ENCODE results near the gene PLOD3. TPM values are rescaled to one million over a fixed set of nuclear protein-coding genes. Genes with fewer than 3 reads are reported as not detected.

PLOD3 gene, protein sequence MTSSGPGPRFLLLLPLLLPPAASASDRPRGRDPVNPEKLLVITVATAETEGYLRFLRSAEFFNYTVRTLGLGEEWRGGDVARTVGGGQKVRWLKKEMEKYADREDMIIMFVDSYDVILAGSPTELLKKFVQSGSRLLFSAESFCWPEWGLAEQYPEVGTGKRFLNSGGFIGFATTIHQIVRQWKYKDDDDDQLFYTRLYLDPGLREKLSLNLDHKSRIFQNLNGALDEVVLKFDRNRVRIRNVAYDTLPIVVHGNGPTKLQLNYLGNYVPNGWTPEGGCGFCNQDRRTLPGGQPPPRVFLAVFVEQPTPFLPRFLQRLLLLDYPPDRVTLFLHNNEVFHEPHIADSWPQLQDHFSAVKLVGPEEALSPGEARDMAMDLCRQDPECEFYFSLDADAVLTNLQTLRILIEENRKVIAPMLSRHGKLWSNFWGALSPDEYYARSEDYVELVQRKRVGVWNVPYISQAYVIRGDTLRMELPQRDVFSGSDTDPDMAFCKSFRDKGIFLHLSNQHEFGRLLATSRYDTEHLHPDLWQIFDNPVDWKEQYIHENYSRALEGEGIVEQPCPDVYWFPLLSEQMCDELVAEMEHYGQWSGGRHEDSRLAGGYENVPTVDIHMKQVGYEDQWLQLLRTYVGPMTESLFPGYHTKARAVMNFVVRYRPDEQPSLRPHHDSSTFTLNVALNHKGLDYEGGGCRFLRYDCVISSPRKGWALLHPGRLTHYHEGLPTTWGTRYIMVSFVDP
- total RNA-seq, result 33.3 and 47.8 TPM in 2 replicates

DNA sequence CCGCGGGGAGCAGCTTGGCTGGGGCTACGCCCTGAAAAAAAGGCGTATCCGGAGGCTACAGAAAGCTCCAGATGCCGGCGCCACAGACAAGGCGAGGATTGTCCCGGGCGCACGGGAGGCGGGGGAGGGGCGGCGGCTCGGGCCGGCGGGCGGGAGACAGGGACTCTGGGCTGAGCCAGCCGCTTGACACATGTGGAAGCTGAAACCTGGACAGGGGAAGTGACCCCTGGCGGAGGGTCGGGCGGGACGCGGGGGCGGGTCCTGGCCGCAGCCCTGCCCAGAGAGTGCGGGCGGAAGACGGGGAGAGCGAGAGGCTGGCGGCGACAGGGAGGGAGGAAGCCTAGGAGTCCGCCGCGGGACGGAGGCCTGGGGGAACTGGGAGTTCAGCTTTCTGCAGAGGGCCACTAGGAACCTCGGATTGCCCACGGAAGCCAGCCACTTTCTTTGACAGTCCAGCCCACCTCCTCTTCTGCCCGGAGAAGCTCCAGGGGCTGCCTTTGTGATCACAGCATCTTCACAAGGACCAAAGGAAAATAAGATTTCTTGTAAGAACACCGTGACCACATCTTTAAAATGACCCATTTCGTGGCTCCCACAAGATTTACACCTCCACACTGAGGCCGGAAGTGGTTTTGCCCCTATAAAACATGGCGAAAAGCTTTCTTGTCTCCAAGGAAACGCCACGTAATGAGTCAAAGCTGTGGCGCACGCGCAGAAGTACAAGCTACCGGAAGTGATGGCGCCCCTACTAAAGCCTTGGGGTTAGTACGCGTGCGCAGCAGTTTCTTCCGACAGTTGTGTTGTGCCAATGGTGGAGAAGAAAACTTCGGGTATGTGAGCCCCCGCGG is at the start of gene PLOD3, which contains the start of gene ZNHIT1:
PLOD3 (minus strand) TSS at position 194 of the 848 bp plus-strand sequence. CDS start 307 bp downstream, outside the sequence.
ZNHIT1 (plus strand) TSS at position 778 of the 848 bp plus-strand sequence; CDS start at position 809, 31 bp downstream.

DNA sequence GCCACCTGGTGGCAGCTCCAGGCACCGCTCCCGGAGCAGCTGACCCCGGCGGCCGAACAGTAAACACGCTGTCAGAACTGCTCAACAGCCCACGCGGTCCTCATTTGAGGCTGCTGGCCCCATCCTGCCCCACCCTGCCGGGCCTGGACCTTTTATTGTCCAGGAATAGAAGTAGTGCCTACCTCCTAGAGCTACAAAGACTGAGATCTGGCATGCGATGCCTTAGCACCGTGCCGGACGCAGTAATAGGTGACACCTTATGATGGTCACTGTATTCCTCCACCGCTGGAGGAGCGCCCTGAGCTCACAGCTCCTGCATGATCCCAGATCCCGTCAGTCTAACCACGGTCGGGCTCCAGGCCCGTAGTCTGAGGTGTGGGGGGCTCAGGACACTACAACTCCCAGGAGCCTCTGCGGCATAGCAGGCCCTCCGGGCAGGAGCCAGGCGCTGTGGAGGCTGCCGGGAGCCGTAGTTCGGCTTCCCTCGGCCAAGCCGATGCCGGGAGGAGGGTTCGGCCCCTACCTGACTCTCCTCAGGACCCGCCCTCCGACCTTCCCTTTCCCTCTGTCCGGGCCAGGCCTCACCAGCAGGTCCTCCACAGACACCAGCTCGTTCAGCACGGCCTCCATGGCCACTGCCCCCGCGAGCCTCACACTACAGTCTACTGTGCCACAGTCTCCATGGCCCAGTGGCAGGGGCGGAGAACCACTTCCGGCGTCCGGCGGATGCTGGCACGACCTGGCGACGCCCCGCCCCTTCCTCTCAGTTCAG is 27.2 kb upstream of the PLOD3 start, which contains the start of gene FIS1:
FIS1 (minus strand) TSS at position 707 of the 772 bp plus-strand sequence; CDS start at position 630, 77 bp downstream.

DNA sequence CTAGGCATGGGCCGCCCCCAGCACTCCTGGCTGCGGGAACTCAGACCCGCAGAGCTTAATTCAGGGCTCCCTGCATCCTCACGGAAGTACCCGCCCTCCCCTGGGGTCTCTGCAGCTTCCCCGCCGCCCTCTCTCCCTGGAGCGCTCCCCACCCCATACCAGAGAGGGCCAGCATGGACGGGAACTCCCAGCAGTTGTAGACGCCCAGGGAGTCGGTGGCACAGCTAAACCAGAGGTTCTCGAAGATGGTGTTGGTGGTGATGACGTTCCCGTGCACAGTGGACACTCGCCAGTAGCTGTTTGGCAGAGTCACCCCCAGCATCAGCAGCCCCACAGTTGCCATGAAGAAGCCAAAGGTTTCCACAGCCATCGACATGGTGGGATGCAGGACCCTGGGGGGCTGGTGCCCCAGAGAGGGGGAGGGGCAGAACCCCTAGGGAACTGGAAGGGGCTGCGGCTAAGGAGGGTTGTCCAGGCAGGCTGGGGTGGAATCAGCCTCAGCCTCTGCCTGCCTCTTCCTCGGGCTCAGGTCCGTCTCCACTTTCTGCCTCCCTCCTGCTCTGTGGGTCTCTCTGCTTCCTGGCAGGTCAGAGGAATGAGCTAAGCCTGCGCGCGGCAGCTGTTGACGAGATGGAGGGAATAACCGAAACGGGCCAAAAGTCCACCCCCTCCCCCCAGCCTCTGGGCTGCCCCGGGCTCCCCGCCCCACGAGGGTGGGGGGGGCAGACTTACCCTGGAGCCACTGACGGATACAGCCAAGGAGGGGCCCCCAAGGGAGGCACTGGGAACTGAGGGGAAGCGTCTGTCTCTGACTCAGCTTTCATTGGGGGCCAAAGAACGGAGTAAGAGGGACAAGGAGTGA is 20.1 kb upstream of the PLOD3 start, which contains the start of gene CLDN15:
CLDN15 (minus strand) TSS at position 597 of the 862 bp plus-strand sequence; CDS start at position 376, 221 bp downstream.

DNA sequence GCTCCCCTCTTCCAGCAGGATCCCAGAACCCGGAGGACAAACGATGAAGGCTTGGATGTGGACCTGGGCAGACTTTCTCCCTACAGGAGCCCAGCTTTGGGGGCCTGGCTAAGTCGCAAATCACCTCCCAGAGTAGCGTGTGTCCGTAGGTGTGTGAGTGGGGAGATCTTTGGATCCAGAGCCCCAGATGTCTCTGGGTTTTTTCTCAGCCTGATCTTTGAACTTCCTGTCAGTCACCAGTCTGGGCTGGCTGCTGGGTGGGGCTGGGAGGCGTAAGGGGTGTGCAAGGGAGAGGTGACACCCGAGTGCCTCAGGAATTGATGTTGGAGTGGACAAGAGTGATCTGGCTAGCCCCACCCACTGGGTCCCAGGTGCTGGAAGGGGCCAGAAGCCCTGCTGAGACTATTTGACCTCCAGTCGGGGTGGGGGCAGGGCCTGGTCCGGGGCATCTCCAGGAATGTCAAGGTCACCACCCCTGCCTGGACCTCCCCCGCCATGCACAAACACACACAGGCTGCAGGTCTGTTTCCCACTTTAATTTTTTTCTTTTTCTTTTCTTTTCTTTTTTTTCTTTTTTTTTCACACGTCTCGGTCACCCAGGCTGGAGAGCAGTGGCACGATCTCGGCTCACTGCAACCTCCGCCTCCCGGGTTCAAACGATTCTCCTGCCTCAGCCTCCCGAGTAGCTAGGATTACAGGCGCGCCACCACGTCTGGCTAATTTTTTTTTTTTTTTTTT is 16.4 kb downstream of the PLOD3 start, which contains the start of gene MOGAT3:
MOGAT3 (minus strand) TSS at position 175 of the 738 bp plus-strand sequence. CDS start 182 bp downstream, outside the sequence.

DNA sequence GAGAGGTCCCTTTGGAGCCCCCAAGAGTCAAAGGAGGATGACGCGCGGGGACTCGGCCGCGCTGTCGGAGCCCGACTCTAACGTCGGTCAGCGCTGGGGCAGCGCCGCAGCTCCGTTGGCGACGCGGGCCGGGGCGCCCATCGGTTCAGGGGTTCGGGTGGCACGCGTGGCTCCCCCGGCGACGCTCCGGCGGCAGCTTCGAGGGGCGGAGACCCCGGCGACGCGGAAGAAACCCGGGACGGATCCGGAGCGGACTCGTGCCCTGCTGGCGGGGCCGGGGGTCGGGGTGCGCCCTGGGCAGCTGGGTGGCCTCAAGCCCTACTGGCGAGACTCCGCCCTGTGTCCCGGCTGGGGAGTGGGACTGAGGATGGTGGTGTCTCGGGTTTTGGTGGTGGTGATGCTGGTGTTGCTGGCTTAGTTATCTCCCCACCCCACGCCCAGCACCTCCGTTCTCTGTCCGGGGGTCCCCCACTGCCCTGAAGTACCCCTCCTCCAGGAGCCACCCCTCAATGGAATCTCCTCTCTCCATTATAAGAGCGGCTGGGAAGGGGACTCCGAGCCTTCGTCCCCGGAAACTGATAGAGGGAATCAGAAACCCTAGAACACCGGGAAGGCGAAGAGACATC is 37.1 kb downstream of the PLOD3 start, which contains the start of gene NAT16:
NAT16 (minus strand) TSS at position 164 of the 626 bp plus-strand sequence. CDS start 5,486 bp downstream, outside the sequence.

DNA sequence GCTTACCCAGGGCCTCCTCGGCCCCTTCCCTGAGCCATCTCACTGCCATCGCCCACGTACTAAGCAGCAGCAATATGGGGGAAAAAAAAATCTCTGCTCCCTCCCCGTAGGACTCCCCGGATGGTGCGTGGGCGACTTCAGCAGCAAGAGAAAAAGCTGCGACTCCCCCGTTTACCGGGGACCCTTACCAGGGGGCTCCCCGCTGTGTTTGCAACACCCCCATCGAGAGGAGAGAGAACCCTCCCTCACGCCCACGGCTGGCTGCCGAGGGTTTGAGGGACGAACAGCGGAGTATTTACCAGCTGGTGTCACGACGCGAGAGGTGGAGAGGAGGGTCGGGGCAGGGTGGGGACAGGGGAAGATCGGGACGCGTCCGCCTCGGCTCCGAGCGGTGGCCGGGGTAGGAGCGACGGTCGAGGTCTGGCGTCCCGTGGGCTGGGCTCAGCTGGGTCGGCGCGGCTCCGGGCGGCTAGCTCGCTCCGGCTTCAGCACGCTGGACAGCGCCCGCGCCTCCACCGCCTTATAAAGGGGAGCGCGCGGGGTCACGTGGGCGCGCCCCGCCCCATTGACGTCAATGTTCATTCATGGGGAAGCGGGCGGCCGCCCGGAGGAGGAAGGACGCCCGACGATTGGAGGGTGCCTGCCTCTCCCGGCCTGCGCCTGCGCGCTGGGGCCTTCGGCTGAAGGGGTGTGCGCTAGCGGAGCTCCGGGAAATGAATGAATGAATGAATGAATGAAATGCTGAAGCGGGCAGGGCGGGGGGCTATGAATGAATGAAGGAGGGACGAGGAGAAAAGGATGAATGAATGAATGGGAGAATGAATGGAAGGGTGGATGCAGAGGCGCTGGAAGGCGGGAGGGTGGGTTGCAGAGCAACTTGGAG is 52.1 kb downstream of the PLOD3 start, which contains the start of gene VGF:
VGF (minus strand) TSS at position 495 of the 883 bp plus-strand sequence. CDS start 726 bp downstream, outside the sequence.

Other genes with a start within 250 kb of the PLOD3 start
- gene MUC12, start 248.0 kb downstream of the PLOD3 start, total RNA-seq, result under 0.01 TPM in 1 of 2 replicates, not detected in the other
- gene MUC17, start 197.5 kb downstream of the PLOD3 start, total RNA-seq, result not detected in 2 replicates
- gene TRIM56, start 132.1 kb downstream of the PLOD3 start, total RNA-seq, result 7.2 and 7.9 TPM in 2 replicates
- 166 and 251 TPM in 2 replicates for gene SERPINE1, start 90.5 kb downstream of the PLOD3 start, total RNA-seq
- 187 and 227 TPM in 2 replicates for gene AP1S1, start 63.1 kb downstream of the PLOD3 start, total RNA-seq
- gene VGF, start 52.0 kb downstream of the PLOD3 start, total RNA-seq, result 0.09 and 0.14 TPM in 2 replicates
- not detected in 2 replicates for gene NAT16, start 37.3 kb downstream of the PLOD3 start, total RNA-seq
- gene MOGAT3, start 16.5 kb downstream of the PLOD3 start, total RNA-seq, result not detected in 2 replicates
- gene ZNHIT1, start 584 bp upstream of the PLOD3 start, total RNA-seq, result 113 and 142 TPM in 2 replicates
- gene CLDN15, start 20.2 kb upstream of the PLOD3 start, total RNA-seq, result 2.0 and 3.1 TPM in 2 replicates
- 212 and 237 TPM in 2 replicates for gene FIS1, start 27.5 kb upstream of the PLOD3 start, total RNA-seq
- 15.4 and 16.5 TPM in 2 replicates for gene IFT22, start 104.2 kb upstream of the PLOD3 start, total RNA-seq
- not detected in 2 replicates for gene COL26A1, start 145.3 kb upstream of the PLOD3 start, total RNA-seq

Measured in airway epithelial cell (primary cell).